ENCODE results near the gene SLC43A2. TPM values are rescaled to one million over a fixed set of nuclear protein-coding genes. Genes with fewer than 3 reads are reported as not detected.
A peak's percentile ranks its signal among the peaks of the same experiment; 100 is the strongest.

Gene SLC43A2
- total RNA-seq, 4 donors from 2014 or later = 3.6 to 15.6 (median 6.8) TPM

- Histone ChIP-seq H3K27me3 (no peaks in the 10 kb centered on the region), H3K9me3 (no peaks in the 10 kb centered on the region), H3K27ac (peak overlapping the region in 1 of 2 donors; percentile 75), H3K4me3 (peak overlapping the region; percentile 0 to 35), H3K4me1 (peaks cover 0 to 15% of the 10 kb centered on the region in 2 donors), H3K36me3 (no peaks in the 10 kb centered on the region)
- no peak for DNase-seq
- TF ChIP-seq POLR2A (IDR thresholded peaks at IDR 0.05) = no peak
- TF ChIP-seq, protein P1, sequence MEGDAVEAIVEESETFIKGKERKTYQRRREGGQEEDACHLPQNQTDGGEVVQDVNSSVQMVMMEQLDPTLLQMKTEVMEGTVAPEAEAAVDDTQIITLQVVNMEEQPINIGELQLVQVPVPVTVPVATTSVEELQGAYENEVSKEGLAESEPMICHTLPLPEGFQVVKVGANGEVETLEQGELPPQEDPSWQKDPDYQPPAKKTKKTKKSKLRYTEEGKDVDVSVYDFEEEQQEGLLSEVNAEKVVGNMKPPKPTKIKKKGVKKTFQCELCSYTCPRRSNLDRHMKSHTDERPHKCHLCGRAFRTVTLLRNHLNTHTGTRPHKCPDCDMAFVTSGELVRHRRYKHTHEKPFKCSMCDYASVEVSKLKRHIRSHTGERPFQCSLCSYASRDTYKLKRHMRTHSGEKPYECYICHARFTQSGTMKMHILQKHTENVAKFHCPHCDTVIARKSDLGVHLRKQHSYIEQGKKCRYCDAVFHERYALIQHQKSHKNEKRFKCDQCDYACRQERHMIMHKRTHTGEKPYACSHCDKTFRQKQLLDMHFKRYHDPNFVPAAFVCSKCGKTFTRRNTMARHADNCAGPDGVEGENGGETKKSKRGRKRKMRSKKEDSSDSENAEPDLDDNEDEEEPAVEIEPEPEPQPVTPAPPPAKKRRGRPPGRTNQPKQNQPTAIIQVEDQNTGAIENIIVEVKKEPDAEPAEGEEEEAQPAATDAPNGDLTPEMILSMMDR (IDR thresholded peaks at IDR 0.05) = peak in 2 of 4 experiments; percentile 17 to 22
- intact Hi-C loops (cut with DNase I; ENCODE audit: low total_unique reads) = no loop called here
Measured at GRCh38 chr17:1643293-1643998, 14.8 kb upstream of the SLC43A2 start.

- Histone ChIP-seq H3K27me3 (no peaks in the 10 kb centered on the region), H3K4me3 (no peak overlapping the region), H3K27ac (no peak overlapping the region), H3K9me3 (no peaks in the 10 kb centered on the region), H3K36me3 (no peaks in the 10 kb centered on the region), H3K4me1 (peaks cover 0 to 7% of the 10 kb centered on the region in 2 donors)
- intact Hi-C loops (cut with DNase I; ENCODE audit: low total_unique reads) = no loop called here
- no peak for TF ChIP-seq POLR2A (IDR thresholded peaks at IDR 0.05)
- TF ChIP-seq, protein P1 (IDR thresholded peaks at IDR 0.05) = no peak
- no peak for DNase-seq
Measured at GRCh38 chr17:1641065-1641403, 12.4 kb upstream of the SLC43A2 start.

DNA sequence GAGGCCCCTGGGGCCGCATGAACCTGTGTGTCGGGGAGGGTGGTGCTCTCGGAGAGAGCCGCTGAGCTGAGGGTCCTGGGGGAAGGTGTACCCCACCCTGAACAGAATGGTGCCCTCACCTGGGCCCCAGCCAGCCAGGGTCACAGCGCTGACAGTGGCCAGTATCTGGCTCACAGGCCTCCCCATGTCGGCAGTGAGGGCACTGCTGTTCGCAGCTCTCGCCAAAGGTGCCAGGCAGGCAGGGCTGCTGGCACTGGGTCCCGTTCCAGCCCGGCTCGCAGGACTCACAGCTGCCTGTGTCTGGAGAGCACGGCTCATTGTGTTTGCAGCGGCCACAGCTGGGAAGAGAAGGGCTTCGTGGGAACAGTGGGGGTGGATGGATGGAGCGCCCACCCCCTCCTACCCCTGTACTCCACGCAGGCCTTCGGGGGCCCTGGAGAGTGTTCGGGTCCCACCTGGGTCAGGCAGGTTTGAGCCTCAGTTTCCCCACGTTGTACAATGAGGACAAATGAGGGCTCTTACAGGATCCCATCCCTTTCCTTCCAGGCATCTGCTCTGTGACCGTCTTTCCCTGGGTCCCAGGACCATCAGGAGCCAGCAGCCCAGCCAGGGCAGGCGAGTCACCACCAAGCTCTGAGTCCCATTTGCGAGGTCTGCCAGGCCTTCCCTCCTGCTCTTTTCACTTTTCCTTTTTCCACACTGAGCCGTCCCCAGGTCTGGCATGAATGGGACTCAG is 11.9 kb upstream of the SLC43A2 start:
- Histone ChIP-seq H3K4me3 (no peak overlapping the region), H3K9me3 (no peaks in the 10 kb centered on the region), H3K27me3 (no peaks in the 10 kb centered on the region), H3K4me1 (peaks cover 0 to 7% of the 10 kb centered on the region in 2 donors), H3K36me3 (no peaks in the 10 kb centered on the region), H3K27ac (no peak overlapping the region)
- no peak for DNase-seq
- intact Hi-C loops (cut with DNase I; ENCODE audit: low total_unique reads) = no loop called here
- TF ChIP-seq, protein P1 (IDR thresholded peaks at IDR 0.05) = no peak
- TF ChIP-seq POLR2A (IDR thresholded peaks at IDR 0.05) = no peak

- H3K4me3 ChIP-seq = no peak overlapping the region
- H3K4me1 ChIP-seq = peaks cover 0 to 7% of the 10 kb centered on the region in 2 donors
- TF ChIP-seq, protein P1 (IDR thresholded peaks at IDR 0.05) = no peak
- TF ChIP-seq POLR2A (IDR thresholded peaks at IDR 0.05) = no peak
- no peak for DNase-seq
- no peak overlapping the region for H3K27ac ChIP-seq
- intact Hi-C loops (cut with DNase I; ENCODE audit: low total_unique reads) = loop anchor here (5.0 kb wide), 1 partner anchor 67 kb away; no protein-coding TSS in a partner anchor
- no peaks in the 10 kb centered on the region for H3K36me3 ChIP-seq
- H3K27me3 ChIP-seq = no peaks in the 10 kb centered on the region
- H3K9me3 ChIP-seq = no peaks in the 10 kb centered on the region
Measured at GRCh38 chr17:1639549-1640180, 11.0 kb upstream of the SLC43A2 start.
